Measurements from ENCODE around the gene WBP11.

DNA sequence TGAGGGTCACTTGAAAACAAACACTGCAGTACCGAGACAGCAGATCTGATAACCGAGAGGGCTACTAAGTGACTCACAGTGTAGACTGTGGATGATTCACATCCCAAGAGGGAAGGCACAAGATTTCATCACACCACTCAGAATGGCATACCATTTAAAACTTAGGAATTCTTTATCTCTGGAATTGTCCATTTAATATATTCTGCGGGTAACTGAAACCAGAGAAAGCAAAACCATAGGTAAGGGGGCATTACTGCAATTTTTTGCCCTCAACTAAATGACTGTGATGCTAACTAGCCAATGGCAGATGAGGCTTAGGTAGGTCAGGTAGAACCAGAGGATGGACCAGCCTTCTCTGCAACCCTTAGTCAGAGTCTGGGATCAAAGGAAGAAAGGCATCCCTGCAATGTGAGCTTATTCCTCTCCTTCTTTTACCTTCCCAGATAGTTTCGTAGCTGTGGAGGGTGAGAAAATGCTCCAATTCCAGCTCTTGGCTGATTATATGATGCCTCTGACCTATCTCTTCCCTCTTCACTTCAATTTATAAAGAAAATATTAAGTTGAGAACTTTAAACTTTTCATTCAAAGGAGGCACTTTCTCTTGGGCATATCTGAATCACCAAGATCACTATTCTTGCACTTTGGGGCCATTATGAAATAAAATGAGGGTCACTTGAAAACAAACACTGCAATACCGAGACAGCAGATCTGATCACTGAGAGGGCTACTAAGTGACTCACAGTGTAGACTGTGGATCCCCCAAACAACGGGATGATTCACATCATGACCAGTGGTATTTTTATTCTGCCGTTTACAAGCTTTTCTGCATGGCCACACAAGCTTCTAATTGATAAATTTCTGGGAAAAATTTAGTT, 33.3 kb upstream of the WBP11 start:
- TF ChIP-seq, protein P1, sequence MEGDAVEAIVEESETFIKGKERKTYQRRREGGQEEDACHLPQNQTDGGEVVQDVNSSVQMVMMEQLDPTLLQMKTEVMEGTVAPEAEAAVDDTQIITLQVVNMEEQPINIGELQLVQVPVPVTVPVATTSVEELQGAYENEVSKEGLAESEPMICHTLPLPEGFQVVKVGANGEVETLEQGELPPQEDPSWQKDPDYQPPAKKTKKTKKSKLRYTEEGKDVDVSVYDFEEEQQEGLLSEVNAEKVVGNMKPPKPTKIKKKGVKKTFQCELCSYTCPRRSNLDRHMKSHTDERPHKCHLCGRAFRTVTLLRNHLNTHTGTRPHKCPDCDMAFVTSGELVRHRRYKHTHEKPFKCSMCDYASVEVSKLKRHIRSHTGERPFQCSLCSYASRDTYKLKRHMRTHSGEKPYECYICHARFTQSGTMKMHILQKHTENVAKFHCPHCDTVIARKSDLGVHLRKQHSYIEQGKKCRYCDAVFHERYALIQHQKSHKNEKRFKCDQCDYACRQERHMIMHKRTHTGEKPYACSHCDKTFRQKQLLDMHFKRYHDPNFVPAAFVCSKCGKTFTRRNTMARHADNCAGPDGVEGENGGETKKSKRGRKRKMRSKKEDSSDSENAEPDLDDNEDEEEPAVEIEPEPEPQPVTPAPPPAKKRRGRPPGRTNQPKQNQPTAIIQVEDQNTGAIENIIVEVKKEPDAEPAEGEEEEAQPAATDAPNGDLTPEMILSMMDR (IDR thresholded peaks at IDR 0.05; ENCODE audit: low read depth, low read length, missing input control) = no peak
- TF ChIP-seq SP1 (IDR thresholded peaks at IDR 0.05) (no peak), GABPA (IDR thresholded peaks at IDR 0.05 in 1 of 2, conservative IDR thresholded peaks at IDR 0.05 in 1 of 2) (no peak), EGR1 (IDR thresholded peaks at IDR 0.05; ENCODE audit: low read depth in 2 of 2) (no peak)
- TF ChIP-seq, protein P2, sequence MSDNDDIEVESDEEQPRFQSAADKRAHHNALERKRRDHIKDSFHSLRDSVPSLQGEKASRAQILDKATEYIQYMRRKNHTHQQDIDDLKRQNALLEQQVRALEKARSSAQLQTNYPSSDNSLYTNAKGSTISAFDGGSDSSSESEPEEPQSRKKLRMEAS (IDR thresholded peaks at IDR 0.05) = no peak
- TF ChIP-seq, protein P3, sequence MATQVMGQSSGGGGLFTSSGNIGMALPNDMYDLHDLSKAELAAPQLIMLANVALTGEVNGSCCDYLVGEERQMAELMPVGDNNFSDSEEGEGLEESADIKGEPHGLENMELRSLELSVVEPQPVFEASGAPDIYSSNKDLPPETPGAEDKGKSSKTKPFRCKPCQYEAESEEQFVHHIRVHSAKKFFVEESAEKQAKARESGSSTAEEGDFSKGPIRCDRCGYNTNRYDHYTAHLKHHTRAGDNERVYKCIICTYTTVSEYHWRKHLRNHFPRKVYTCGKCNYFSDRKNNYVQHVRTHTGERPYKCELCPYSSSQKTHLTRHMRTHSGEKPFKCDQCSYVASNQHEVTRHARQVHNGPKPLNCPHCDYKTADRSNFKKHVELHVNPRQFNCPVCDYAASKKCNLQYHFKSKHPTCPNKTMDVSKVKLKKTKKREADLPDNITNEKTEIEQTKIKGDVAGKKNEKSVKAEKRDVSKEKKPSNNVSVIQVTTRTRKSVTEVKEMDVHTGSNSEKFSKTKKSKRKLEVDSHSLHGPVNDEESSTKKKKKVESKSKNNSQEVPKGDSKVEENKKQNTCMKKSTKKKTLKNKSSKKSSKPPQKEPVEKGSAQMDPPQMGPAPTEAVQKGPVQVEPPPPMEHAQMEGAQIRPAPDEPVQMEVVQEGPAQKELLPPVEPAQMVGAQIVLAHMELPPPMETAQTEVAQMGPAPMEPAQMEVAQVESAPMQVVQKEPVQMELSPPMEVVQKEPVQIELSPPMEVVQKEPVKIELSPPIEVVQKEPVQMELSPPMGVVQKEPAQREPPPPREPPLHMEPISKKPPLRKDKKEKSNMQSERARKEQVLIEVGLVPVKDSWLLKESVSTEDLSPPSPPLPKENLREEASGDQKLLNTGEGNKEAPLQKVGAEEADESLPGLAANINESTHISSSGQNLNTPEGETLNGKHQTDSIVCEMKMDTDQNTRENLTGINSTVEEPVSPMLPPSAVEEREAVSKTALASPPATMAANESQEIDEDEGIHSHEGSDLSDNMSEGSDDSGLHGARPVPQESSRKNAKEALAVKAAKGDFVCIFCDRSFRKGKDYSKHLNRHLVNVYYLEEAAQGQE (IDR thresholded peaks at IDR 0.05) = no peak
